Stimulated activated memory B cell treated with anti-CD40 and anti-IgM and Interleukin-4, amounts not matched to agents 10 μg/mL and 1 μg/mL and 100 μg/mL, for 72 hours (primary cell): Measurements from ENCODE around the gene BEST3.
"Not testable (repeated sequence)": the region's sequence is repeated elsewhere in the genome, so short reads cannot be mapped to it uniquely, and the experiment has no call there.

Source experiments
- ATAC-seq: fragments of 150-1000 bp; cut with Tn5 transposase; 2 replicates; pipeline ENCODE4 v1.10.0; 2021
- H3K27ac Mint-ChIP-seq: one replicate; pipeline ENCODE4 v1.8.0; 2022; ENCODE audit warnings: mild to moderate bottlenecking, mixed read lengths
- H3K27me3 Mint-ChIP-seq: one replicate; pipeline ENCODE4 v1.8.0; 2022; ENCODE audit warnings: mixed read lengths
- H3K36me3 Mint-ChIP-seq: one replicate; pipeline ENCODE4 v1.8.0; 2022; ENCODE audit warnings: mixed read lengths
- H3K4me1 Mint-ChIP-seq: one replicate; pipeline ENCODE4 v1.8.0; 2022; ENCODE audit warnings: mixed read lengths
- H3K4me3 Mint-ChIP-seq: one replicate; pipeline ENCODE4 v1.8.0; 2022; ENCODE audit warnings: mild to moderate bottlenecking, moderate library complexity, mixed read lengths
- H3K9me3 Mint-ChIP-seq: one replicate; pipeline ENCODE4 v1.8.0; 2022; ENCODE audit warnings: mixed read lengths

Gene BEST3

DNA sequence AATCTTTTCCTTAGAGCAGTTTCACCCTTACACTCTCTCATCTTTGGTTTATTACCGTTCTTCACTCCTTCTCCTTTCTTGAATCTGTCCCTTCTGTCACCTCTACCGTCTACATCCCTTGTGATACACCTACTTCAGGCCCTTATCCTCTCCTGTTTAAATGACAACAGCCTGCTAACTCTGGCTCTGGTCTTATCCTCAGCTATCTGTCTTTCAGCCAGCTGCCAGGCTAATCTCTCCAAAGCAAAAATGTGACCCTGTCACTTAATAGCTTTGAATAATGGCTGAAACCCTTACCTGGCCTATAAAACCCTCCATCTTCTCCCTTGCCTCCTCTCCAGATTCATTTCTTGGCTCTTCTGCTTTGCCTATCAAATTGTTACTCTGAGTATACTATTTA is 32.3 kb downstream of the BEST3 start:
- Mint-ChIP-seq H3K27ac (no peak overlapping the region), H3K27me3 (no peaks in the 10 kb centered on the region), H3K36me3 (no peaks in the 10 kb centered on the region), H3K4me1 (no peaks in the 10 kb centered on the region), H3K9me3 (no peaks in the 10 kb centered on the region), H3K4me3 (no peak overlapping the region)
- no peak for ATAC-seq

DNA sequence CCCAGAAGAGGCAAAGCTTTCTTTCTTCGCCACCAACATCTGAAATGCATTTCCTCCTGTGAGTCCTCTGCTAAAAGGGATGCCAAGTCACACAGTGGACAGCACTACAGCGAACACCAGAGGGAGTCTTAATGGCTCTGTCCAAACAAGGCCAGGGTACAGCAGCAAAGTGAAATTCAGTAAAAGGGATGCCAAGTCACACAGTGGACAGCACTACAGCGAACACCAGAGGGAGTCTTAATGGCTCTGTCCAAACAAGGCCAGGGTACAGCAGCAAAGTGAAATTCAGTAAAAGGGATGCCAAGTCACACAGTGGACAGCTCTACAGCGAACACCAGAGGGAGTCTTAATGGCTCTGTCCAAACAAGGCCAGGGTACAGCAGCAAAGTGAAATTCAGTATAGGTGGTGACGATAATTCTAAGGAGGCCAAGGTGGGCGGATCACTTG is 34.1 kb downstream of the BEST3 start:
- not testable (repeated sequence) for H3K27ac Mint-ChIP-seq, H3K27me3 Mint-ChIP-seq, ATAC-seq, H3K9me3 Mint-ChIP-seq, H3K4me1 Mint-ChIP-seq, H3K4me3 Mint-ChIP-seq, H3K36me3 Mint-ChIP-seq

DNA sequence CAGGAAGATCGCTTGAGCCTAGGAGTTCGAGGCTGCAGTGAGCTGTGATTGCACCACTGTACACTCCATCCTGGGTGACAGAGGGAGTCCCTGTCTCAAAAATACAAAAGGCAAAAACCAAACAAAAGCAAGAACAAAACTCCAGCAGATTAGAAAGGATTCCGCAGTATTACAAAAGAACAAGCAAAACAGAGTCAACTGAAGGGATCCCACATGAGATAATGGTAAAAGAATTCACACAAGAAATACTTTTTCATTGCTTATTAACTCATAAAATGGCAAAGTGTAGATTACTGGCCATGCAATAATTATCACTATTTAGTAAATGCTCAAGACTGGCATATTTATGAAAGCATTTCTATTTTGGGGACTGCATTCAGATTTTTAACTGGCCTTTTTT is 35.4 kb downstream of the BEST3 start:
- no peaks in the 10 kb centered on the region for H3K36me3 Mint-ChIP-seq
- H3K4me1 Mint-ChIP-seq: no peaks in the 10 kb centered on the region
- peaks cover under 1% of the 10 kb centered on the region for H3K27me3 Mint-ChIP-seq
- H3K4me3 Mint-ChIP-seq: no peak overlapping the region
- H3K9me3 Mint-ChIP-seq: no peaks in the 10 kb centered on the region
- no peak for ATAC-seq
- H3K27ac Mint-ChIP-seq: no peak overlapping the region

DNA sequence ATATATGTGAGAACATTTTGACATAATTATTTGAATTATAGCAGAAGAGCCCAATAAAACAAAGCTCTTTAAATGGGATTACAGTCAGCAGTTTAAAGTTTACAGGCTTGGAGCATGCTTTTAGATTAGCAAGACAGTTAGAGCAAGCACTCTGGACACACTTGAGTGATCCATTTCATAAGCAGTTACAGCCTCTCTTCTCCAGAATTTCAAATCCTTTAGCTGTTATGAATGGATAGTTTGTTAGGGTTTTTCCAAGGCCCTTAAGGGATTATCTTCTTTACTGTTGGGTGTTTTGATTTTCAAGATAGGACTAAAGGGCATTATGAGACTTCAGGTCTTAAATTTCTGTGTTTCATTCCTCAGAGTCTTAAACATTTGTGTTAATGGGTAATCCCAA is 36.3 kb downstream of the BEST3 start:
- Mint-ChIP-seq H3K4me1 (no peaks in the 10 kb centered on the region), H3K4me3 (no peak overlapping the region), H3K27me3 (peaks cover 7% of the 10 kb centered on the region), H3K27ac (no peak overlapping the region), H3K9me3 (no peaks in the 10 kb centered on the region), H3K36me3 (no peaks in the 10 kb centered on the region)
- no peak for ATAC-seq

DNA sequence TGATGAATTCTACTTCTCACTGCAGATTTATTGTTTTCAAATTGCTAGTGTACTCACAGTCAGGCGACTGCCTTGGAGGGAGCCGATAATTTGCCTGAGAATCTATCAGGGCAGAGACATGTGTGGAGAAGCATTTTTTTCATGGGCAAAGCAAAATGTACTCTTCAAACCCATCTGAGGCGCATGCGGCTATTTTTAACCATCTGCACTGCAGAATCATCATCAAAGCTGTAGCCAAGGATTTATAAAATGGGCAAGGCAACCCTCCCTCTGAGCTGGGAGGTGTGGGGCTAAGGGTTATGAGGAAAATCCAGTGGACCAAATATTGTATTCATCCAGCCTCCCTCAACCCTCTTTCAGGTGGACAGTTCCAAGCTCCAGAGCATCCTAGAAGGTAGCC is 37.7 kb downstream of the BEST3 start:
- H3K4me1 Mint-ChIP-seq: no peaks in the 10 kb centered on the region
- H3K27me3 Mint-ChIP-seq: peaks cover 7% of the 10 kb centered on the region
- H3K36me3 Mint-ChIP-seq: no peaks in the 10 kb centered on the region
- no peaks in the 10 kb centered on the region for H3K9me3 Mint-ChIP-seq
- H3K4me3 Mint-ChIP-seq: no peak overlapping the region
- no peak for ATAC-seq
- H3K27ac Mint-ChIP-seq: no peak overlapping the region

DNA sequence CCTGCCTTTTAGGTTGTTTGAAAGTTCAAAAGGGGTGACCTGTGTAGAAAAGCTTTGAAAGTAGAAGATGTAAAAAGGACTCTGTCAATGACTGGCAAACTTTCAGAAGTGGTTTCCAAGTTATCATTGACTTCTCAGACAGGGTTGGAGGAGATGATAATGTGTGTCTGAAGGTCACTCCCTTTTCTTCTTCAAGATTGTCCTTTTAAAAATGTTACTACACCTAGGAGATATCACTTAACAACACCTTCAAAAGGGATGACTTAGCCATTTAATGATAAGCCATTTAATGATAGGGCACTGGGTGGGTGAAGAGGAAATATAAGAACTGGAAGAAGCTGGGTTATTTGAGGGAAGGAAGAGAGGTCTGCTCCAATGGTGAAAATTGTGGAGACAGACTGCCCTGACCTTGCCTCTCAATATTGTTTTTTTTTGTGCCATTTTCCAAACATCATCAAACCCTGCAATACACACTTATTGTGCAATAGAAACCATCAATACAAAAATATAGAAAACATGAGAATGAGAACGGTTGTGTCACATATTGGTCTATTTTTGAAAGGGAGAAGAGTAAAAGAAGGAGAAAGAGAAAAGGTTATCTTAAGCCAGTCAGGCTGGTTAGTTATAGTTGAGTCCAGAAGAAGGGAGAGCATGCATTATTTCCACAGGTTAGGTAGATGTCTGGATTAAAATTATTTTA is 38.8 kb downstream of the BEST3 start:
- no peak for ATAC-seq
- H3K9me3 Mint-ChIP-seq: no peaks in the 10 kb centered on the region
- H3K27me3 Mint-ChIP-seq: peaks cover 7% of the 10 kb centered on the region
- H3K4me1 Mint-ChIP-seq: no peaks in the 10 kb centered on the region
- no peak overlapping the region for H3K27ac Mint-ChIP-seq
- H3K4me3 Mint-ChIP-seq: no peak overlapping the region
- no peaks in the 10 kb centered on the region for H3K36me3 Mint-ChIP-seq

DNA sequence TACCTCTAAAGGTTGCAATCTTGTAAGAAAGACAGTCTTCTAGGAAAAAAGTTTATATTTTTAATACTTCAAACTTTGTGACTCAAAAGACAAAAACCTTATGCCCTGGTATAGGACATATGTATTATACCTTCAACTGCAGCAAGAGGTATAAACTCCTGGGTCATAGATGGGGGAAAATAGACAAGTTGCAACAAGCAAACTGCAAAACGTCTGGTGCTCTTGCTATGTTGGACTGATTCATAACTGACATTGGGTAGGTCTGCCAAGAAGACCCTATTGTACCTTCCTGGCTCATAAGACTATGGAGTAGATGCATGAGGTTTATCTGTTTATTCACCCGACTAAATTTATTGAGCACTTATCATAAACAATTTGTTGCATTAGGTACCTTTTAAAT is 40.9 kb downstream of the BEST3 start:
- H3K4me3 Mint-ChIP-seq: no peak overlapping the region
- H3K9me3 Mint-ChIP-seq: no peaks in the 10 kb centered on the region
- H3K27ac Mint-ChIP-seq: no peak overlapping the region
- no peaks in the 10 kb centered on the region for H3K36me3 Mint-ChIP-seq
- no peaks in the 10 kb centered on the region for H3K4me1 Mint-ChIP-seq
- peaks cover 15% of the 10 kb centered on the region for H3K27me3 Mint-ChIP-seq
- ATAC-seq: no peak

DNA sequence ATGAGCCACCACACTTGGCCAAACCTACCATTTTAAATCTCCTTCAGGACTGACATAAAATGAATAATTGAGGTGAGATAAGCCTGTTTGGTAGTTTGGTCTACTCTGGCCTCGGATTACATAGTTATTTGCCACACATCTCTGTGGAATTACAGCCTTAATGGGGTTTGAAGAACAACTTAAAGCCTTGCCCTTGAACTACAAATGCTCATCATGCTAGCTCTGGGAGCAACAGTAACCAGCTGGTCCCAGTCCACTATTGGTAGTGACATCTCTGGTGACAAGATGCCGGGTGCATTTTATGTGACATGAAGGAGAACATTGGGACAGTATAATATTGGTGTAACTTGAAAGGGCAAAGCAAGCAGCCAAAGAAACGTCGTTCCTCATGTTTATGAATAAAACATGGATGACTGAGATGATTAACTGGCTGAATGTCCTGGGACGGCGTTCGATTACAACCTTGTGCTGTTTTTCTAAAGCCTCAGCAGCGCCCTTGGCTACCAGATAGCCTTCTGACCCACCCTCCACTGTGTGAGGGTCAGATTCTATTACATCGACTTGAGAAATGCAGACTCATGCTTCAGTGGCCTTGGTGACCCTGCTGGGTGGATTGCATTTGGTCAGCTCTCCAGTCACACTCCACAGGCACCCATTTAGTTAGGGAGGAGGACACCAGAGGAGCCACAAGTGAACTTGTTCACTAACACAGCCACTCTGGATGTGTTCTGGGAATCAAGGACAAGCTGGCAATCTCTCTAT is 41.5 kb downstream of the BEST3 start:
- H3K27me3 Mint-ChIP-seq: peaks cover 15% of the 10 kb centered on the region
- no peak for ATAC-seq
- no peaks in the 10 kb centered on the region for H3K36me3 Mint-ChIP-seq
- H3K9me3 Mint-ChIP-seq: no peaks in the 10 kb centered on the region
- no peaks in the 10 kb centered on the region for H3K4me1 Mint-ChIP-seq
- no peak overlapping the region for H3K27ac Mint-ChIP-seq
- no peak overlapping the region for H3K4me3 Mint-ChIP-seq

DNA sequence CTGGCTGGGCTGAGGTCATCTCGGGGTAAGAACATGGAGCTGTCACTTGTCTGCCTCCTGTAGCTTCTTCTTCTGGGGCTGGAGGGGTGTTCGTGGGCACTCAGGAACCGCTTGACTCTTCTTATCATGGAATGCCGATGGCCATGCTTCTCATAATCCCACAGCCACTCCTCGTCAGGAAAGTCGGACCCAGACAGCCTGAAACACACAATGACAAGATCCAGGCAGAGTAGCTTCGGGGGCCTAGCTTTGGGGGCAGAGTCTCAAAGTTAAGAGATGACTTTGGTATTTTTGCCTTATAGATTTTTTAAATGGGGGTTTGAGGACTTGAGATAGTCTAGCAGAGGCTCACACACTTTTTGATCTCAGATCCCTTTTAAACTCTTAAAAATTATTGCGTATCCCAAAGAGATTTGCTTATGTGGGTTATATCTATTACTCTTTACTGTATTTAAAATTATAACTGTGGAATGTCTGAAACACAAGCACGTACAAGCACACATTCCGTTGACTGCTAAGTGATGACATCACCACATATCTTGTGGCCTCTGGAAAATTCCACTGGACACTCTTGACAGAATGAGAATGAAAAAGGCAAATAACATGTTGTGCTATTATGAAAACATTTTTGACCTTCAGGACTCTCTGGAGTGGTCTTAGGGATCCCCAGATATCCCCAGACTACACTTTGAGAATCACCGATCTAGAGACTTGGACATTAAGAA is 43.3 kb downstream of the BEST3 start:
- no peak overlapping the region for H3K27ac Mint-ChIP-seq
- peaks cover 15% of the 10 kb centered on the region for H3K27me3 Mint-ChIP-seq
- no peaks in the 10 kb centered on the region for H3K9me3 Mint-ChIP-seq
- no peaks in the 10 kb centered on the region for H3K4me1 Mint-ChIP-seq
- no peak for ATAC-seq
- no peak overlapping the region for H3K4me3 Mint-ChIP-seq
- no peaks in the 10 kb centered on the region for H3K36me3 Mint-ChIP-seq

DNA sequence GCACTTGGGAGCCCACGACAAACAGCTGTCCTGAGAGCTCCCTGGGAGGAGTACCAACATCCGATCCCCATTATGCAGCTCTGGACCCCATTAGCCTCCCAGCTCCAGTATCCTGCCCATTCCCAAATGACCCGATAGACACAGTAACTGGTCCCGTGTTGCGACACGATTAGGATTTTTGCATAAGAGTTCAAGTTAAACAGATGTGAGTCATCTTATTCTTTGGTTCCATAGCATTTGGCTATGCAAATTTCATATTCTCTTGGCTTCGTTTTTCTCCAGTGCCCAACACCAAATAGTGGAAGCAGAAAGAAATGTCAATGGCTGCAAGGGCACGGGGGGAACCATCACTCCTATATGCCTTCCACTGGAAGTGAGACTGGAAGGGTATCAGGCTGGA is 45.4 kb downstream of the BEST3 start:
- Mint-ChIP-seq H3K27me3 (peaks cover 15% of the 10 kb centered on the region), H3K27ac (no peak overlapping the region), H3K36me3 (no peaks in the 10 kb centered on the region), H3K4me3 (no peak overlapping the region), H3K9me3 (no peaks in the 10 kb centered on the region), H3K4me1 (no peaks in the 10 kb centered on the region)
- no peak for ATAC-seq

DNA sequence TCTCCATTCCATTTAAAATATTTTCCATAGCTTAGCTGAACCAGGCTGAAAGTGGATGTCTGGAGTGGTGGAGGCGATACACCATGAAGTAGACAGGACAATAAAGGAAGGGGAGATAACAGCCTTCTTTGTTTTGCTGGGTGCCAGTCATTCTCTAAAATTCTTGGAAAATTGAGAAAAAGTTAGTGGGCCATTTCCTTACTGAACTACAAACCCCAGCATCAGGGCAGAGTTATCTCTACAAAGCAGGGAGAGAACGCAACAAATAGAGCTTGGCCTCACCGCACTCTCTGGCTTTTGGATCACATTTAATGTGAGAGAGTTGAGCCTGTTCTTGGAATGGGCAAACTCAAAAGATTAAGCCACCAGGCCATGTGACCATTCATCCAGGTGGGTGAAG is 47.2 kb downstream of the BEST3 start:
- H3K27me3 Mint-ChIP-seq: peaks cover 17% of the 10 kb centered on the region
- no peaks in the 10 kb centered on the region for H3K36me3 Mint-ChIP-seq
- H3K9me3 Mint-ChIP-seq: no peaks in the 10 kb centered on the region
- H3K4me1 Mint-ChIP-seq: no peaks in the 10 kb centered on the region
- ATAC-seq: no peak
- H3K4me3 Mint-ChIP-seq: no peak overlapping the region
- H3K27ac Mint-ChIP-seq: no peak overlapping the region

DNA sequence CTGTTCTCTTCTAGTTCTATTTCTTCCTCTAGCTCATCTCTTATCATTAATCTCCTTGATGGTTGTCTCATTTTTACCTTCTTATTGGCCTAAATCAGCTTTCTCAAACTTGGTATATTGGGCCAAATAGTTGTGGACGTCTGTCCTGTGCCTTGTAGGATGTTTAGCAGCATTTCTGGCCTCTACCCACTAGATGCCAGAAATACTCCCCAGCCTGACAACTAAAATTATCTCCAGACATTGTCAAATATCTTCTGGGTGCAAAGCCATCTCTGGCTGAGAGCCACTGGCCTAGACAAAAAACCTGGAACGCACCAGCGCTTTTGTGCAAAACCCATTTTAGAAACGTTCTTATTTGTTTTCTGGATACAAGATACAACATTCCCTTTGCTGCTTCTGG is 49.6 kb downstream of the BEST3 start:
- no peak for ATAC-seq
- Mint-ChIP-seq H3K27ac (no peak overlapping the region), H3K36me3 (no peaks in the 10 kb centered on the region), H3K4me3 (no peak overlapping the region), H3K4me1 (no peaks in the 10 kb centered on the region), H3K27me3 (peaks cover 17% of the 10 kb centered on the region), H3K9me3 (no peaks in the 10 kb centered on the region)

DNA sequence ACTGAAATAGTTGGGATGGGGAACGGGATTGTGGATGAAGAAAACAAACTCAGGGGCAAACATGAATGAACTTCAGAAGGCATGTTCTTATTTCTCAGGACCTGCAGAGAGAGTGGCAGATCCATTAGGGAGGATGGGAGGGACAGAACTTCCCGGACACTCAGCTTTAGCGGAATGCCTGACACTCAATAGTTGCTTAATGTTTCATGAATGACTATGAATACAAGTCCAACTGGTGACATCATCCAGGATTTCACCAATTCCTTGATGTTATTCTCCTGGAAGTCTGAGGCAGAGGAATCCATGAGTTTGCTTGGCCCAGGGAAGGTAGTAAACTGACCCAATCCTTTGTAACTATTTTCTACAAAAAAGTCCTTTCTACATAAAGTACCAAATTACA is 50.6 kb downstream of the BEST3 start:
- ATAC-seq: no peak
- Mint-ChIP-seq H3K36me3 (no peaks in the 10 kb centered on the region), H3K4me3 (no peak overlapping the region), H3K27me3 (peaks cover 9% of the 10 kb centered on the region), H3K27ac (no peak overlapping the region), H3K4me1 (no peaks in the 10 kb centered on the region), H3K9me3 (no peaks in the 10 kb centered on the region)

DNA sequence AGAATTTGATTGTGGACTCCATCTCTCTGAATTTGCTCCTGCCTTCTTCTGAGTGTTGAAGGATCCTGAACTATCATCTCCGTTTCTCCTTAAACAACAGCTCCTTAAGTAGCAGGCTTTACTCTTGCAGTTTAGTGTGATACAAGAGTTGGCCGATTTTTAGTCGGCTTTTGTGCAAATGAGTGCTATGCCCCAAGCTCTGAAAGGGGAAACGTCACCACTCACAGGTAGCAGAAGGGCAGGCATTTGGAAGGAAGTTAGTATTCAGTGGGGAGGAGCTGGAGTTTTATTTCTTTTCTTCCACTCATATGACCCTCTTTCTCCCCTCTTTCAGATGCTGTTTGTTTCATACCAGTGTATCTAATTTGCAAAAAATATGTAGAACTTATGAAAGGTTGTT is 51.9 kb downstream of the BEST3 start:
- no peak overlapping the region for H3K27ac Mint-ChIP-seq
- no peak overlapping the region for H3K4me3 Mint-ChIP-seq
- peaks cover 9% of the 10 kb centered on the region for H3K27me3 Mint-ChIP-seq
- H3K9me3 Mint-ChIP-seq: no peaks in the 10 kb centered on the region
- no peaks in the 10 kb centered on the region for H3K4me1 Mint-ChIP-seq
- H3K36me3 Mint-ChIP-seq: no peaks in the 10 kb centered on the region
- no peak for ATAC-seq

DNA sequence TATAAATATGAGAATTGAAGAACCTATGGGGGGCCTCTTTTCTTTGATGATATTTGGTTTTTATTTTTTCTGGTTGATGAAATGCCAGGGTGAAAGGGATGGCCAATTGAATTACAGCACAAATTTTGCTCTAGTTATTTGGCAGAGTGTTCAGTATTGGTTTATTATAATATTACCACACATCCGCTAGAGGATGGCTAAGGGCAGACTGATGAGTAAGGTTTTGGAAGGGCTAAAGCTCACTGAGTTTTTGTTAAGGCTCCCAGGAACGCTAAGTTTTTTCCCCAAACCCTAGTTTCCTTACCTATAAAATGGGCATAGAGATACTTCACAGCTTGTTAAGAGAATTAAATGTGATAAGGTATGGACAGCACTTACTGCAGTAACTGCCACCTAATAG is 54.1 kb downstream of the BEST3 start:
- Mint-ChIP-seq H3K4me3 (no peak overlapping the region), H3K27me3 (peaks cover 9% of the 10 kb centered on the region), H3K9me3 (no peaks in the 10 kb centered on the region), H3K4me1 (no peaks in the 10 kb centered on the region), H3K36me3 (no peaks in the 10 kb centered on the region), H3K27ac (no peak overlapping the region)
- no peak for ATAC-seq

DNA sequence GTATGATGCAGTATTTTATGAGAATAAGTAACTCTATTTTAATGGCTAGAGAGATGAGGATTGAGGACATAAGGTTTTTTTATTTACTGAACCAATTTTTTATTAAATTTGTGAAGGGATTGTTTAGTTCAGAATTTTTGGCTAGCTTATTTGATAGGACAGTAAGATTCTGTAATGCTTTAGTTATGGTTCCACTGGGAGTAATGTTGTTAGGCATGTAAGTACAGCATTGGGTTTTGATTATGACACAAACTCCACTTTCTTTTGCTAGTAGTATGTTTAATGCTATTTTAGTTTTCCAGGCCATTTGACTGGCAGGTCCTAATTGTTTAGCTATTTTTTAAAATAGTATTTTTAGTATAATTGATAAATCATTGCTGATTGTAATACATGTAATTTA is 54.6 kb downstream of the BEST3 start:
- Mint-ChIP-seq H3K27me3 (peaks cover 9% of the 10 kb centered on the region), H3K27ac (no peak overlapping the region), H3K9me3 (no peaks in the 10 kb centered on the region), H3K4me3 (no peak overlapping the region), H3K4me1 (peaks cover 2% of the 10 kb centered on the region), H3K36me3 (no peaks in the 10 kb centered on the region)
- ATAC-seq: no peak
